GM12875 (cell line): ENCODE data around the gene GALNT1.

ENCODE experiments used
- H3K4me3 ChIP-seq: one replicate; pipeline ENCODE4 v1.5.1; 2011; ENCODE audit warnings: low read depth, low read length, control low read depth
- TF ChIP-seq, protein P1 (sequence below): IDR thresholded peaks from 2 replicates; pipeline ENCODE4 v1.5.1; 2011; ENCODE audit warnings: low read depth, mild to moderate bottlenecking, control low read depth, inconsistent platforms, low read length, moderate library complexity, borderline replicate concordance; ENCODE audit not compliant: insufficient read depth

GALNT1 gene

DNA sequence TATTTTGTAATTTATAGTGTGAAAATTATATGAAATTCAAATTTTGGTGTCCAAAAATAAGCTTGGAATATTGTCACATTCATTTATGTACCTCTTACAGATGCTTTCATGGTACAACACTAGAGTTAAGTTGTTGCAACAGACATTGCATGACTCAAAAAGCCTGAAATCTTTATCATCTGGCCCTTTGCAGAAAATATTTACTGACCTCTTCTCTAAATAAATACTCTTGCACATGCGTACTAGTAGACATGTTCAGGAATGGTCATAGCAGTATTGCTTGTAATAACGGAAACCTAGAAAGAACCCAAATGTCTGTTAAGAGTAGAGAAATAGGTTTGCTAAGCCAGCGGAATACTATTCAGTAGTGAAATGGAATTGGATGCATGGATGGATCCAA is 60.4 kb downstream of the GALNT1 start:
- no peak overlapping the region for H3K4me3 ChIP-seq
- TF ChIP-seq, protein P1, sequence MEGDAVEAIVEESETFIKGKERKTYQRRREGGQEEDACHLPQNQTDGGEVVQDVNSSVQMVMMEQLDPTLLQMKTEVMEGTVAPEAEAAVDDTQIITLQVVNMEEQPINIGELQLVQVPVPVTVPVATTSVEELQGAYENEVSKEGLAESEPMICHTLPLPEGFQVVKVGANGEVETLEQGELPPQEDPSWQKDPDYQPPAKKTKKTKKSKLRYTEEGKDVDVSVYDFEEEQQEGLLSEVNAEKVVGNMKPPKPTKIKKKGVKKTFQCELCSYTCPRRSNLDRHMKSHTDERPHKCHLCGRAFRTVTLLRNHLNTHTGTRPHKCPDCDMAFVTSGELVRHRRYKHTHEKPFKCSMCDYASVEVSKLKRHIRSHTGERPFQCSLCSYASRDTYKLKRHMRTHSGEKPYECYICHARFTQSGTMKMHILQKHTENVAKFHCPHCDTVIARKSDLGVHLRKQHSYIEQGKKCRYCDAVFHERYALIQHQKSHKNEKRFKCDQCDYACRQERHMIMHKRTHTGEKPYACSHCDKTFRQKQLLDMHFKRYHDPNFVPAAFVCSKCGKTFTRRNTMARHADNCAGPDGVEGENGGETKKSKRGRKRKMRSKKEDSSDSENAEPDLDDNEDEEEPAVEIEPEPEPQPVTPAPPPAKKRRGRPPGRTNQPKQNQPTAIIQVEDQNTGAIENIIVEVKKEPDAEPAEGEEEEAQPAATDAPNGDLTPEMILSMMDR = no peak

DNA sequence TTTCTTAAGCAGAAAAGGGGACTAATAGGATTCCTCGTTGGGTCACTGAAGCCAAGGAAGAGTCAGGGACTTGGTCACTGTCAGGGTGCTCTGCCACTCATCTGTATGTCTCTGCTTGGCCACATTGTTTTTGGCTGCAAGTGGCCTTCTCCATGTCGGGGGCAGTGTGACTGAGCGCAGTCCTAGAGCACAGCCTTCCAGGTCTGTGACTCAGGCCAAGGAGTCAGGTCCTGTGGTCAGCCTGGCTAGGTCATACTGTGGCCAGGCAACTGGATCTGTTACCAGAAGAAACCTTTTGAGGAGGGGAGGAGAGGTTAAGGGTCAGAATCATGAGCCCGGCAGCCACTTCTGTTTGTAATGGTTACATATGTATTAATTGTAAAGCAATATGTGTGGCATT is 61.3 kb downstream of the GALNT1 start:
- TF ChIP-seq, protein P1 = no peak
- H3K4me3 ChIP-seq = no peak overlapping the region

DNA sequence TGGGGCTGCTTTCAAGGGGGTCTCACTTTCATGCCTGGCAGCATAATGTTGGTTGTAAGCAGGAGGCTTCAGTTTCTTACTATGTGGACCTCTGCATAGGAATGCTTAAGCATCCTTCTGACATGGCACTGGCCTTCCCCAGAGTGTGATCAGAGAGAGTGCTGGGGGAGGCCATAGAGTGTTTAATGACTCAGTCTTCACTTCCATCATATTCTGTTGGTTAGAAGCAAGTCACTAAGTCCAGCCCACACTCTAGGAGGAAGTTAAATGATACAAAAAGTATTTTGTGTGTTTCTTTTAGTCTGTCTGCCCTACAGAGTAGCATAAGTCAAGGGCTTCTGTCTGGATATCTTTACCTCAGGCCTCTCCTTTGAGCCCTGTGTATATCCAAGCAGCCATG is 64.9 kb downstream of the GALNT1 start:
- H3K4me3 ChIP-seq = no peak overlapping the region
- TF ChIP-seq, protein P1 = no peak

DNA sequence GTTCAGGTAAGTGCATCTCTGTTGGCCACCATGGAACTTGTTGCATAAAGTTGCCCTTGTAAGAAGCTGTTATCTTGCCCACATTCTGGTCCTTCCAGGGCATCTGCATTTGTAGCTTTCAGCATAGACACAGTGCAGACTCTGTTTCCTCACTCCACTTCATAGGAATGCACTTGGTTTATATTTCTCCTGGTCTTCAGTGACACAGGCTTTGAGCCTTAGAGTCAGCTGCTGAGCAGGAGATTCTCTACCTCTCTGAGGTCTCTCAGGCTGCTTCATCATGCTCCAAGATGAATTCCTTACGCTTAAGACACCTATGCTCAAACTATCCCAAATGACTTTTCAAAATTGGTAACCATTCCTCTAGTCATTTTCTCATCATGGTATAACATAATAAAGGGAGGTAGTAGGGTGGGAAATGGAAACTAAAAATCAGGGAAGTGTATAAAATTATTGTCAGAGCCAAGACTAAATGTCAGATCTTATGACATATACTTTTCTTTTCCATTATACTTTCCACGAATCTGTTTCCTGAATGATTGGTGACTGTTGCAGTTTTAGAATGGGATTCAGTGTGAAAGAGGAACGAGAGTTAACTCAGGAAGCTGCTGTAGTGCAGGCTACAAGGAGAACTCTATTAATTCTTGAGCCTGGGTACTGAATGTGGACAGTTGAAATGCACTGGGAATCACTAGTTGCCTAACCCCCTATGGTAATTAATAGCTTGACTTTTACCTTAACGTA is 72.0 kb downstream of the GALNT1 start:
- TF ChIP-seq, protein P1 = no peak
- no peak overlapping the region for H3K4me3 ChIP-seq

DNA sequence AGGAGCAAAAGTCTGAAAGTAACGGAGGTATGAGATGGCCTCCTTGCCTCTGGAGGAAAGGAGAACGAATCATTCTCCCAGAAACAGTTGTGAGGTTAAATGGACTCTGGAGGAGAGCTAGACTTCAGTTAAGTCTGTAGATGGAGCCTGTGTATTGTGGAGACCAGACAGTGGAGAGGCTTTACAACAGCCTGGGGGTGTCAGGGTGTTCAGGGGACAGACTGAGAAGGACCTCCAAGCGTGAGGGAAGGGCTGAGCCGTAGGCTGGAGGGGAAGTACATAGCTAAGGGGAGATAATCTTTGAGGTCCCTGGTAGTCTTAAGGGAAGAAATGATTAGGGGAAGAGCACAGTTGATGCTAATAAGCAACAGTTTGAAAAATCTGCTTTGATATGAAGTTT is 76.6 kb downstream of the GALNT1 start:
- H3K4me3 ChIP-seq = no peak overlapping the region
- TF ChIP-seq, protein P1 = no peak

DNA sequence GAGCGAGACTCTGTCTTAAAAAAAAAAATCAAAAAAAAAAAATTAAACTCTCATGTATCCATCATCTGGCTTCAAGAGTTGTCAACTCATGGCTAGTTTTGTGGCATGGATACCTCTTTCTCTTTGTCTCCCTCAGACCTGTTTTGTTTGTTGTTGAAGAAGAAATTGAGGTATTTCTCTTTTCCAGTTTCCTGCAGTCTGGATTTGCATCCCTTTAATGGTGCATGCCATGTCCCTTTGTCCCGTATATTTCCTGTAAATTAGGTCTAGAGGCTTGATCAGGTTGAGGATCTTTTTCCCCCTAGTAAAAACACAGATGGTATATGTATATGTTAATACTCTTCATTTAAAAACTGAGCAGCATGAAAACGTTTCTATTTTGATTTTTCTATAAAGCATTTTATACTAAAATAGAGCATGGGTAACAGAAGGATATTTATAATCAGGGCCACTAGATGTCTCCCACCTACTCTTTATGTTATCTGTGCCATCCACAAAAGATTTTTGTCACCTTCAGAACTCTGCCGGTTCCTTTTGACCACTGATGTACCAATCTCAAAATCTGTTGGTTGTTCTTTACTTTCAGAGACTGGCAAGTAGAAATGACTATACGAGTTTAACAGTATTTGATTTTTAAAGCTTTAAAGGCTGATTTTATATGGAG is 80.1 kb downstream of the GALNT1 start:
- H3K4me3 ChIP-seq = no peak overlapping the region
- TF ChIP-seq, protein P1 = no peak
